ENCODE results near the gene GRB2. TPM values are rescaled to one million over a fixed set of nuclear protein-coding genes. Genes with fewer than 3 reads are reported as not detected.
A peak's percentile ranks its signal among the peaks of the same experiment; 100 is the strongest.

The GRB2 gene
- total and polyA plus RNA-seq, 2 donors (not counting 1 experiment from before 2014, with no cell fraction given): 114 to 219 TPM

- H3K27me3 Mint-ChIP-seq: no peaks in the 10 kb centered on the region
- H3K27me3 ChIP-seq (replicated peaks in 1 of 4; ENCODE audit: control extremely low read depth in 1 of 4, control insufficient read depth in 3 of 4, insufficient read depth in 4 of 4, low read length in 3 of 4): no peaks in the 10 kb centered on the region
- peaks cover 0 to 5% (median 0%) of the 10 kb centered on the region in 3 donors for H3K9me3 ChIP-seq (ENCODE audit: control extremely low read depth in 1 of 3, control insufficient read depth in 2 of 3, insufficient read depth in 1 of 3, low read length in 2 of 3)
- ATAC-seq (ENCODE audit: low read depth): no peak
- TF ChIP-seq CTCF (IDR thresholded peaks at IDR 0.05): no peak
- TF ChIP-seq EZH2 (IDR thresholded peaks at IDR 0.05; ENCODE audit: borderline replicate concordance, insufficient read depth, low read depth, low read length, poor library complexity, severe bottlenecking): no peak
- H3K36me3 ChIP-seq (replicated peaks in 1 of 2; ENCODE audit: control extremely low read depth in 1 of 2, control insufficient read depth in 1 of 2, extremely low read depth in 1 of 2, insufficient read depth in 2 of 2, low read length in 1 of 2): peaks cover 4 to 26% of the 10 kb centered on the region in 2 experiments
- H3K27ac Mint-ChIP-seq: no peak overlapping the region
- H3K4me2 ChIP-seq (replicated peaks; ENCODE audit: low read depth, low read length, poor library complexity, severe bottlenecking): peak overlapping the region; percentile 20
- H3K4me3 ChIP-seq (ENCODE audit: control extremely low read depth in 1 of 5, extremely low read depth in 1 of 5, insufficient read depth in 1 of 5, low read depth in 2 of 5, low read length in 4 of 5): no peak overlapping the region
- no peak for DNase-seq
- H3K27ac ChIP-seq (ENCODE audit: low read length in 2 of 2): peak overlapping the region; percentile 5 to 76
- no peak overlapping the region for H2AFZ ChIP-seq (ENCODE audit: insufficient read depth, low read depth, low read length, poor library complexity, severe bottlenecking)
- peaks cover 76% of the 10 kb centered on the region for H3K4me1 Mint-ChIP-seq
- intact Hi-C loops (cut with micrococcal nuclease): loop anchor here (2.0 kb wide), 1 partner anchor 18 kb away; no protein-coding TSS in a partner anchor
- H3K4me1 ChIP-seq (ENCODE audit: control insufficient read depth in 2 of 2, insufficient read depth in 2 of 2, low read length in 2 of 2): peaks cover 68 to 76% of the 10 kb centered on the region in 2 donors
- ChIA-PET POLR2A (interaction anchor here (0.7 kb wide), 1 partner anchor 28 kb away, joined by 3 read pairs; no protein-coding TSS in a partner anchor), CTCF (interaction anchor here (0.8 to 1.5 kb wide), 2 partner anchors 25 to 27 kb away, joined by 3 to 5 read pairs; no protein-coding TSS in a partner anchor)
- no peak overlapping the region for H3K9ac ChIP-seq (ENCODE audit: low read length)
- H3K9me3 Mint-ChIP-seq (ENCODE audit: insufficient read depth): no peaks in the 10 kb centered on the region
- peaks cover 62% of the 10 kb centered on the region for H4K20me1 ChIP-seq (ENCODE audit: control insufficient read depth, insufficient read depth, low read length, poor library complexity, severe bottlenecking)
- no peak overlapping the region for H3K4me3 Mint-ChIP-seq
- H3K79me2 ChIP-seq (ENCODE audit: control insufficient read depth, insufficient read depth, low read length): peaks cover 100% of the 10 kb centered on the region
- 76% methylated on average over 8 of the region's 8 CpGs for WGBS (ENCODE audit: insufficient coverage)
Observed at GRCh38 chr17:75353176-75353575, 52.3 kb downstream of the GRB2 start.

GRCh38 chr17:75352079-75352569 is 53.4 kb downstream of the GRB2 start:
- H2AFZ ChIP-seq (ENCODE audit: insufficient read depth, low read depth, low read length, poor library complexity, severe bottlenecking): no peak overlapping the region
- peaks cover 4 to 16% of the 10 kb centered on the region in 2 experiments for H3K36me3 ChIP-seq (replicated peaks in 1 of 2; ENCODE audit: control extremely low read depth in 1 of 2, control insufficient read depth in 1 of 2, extremely low read depth in 1 of 2, insufficient read depth in 2 of 2, low read length in 1 of 2)
- intact Hi-C loops (cut with micrococcal nuclease): loop anchor here (2.0 kb wide), 1 partner anchor 19 kb away; no protein-coding TSS in a partner anchor
- POLR2A ChIA-PET: interaction anchor here (0.7 kb wide), 1 partner anchor 34 kb away, joined by 3 read pairs; no protein-coding TSS in a partner anchor
- H3K27ac Mint-ChIP-seq: peak overlapping the region; percentile 90
- CTCF ChIA-PET: interaction anchor here (0.6 to 1.5 kb wide), 7 partner anchors 21 to 102 kb away, joined by 3 to 7 read pairs (median 4); partner anchors contain the start of gene SLC25A19
- DNase-seq: no peak
- no peaks in the 10 kb centered on the region for H3K27me3 Mint-ChIP-seq
- H3K4me3 Mint-ChIP-seq: peak overlapping the region; percentile 63
- H3K79me2 ChIP-seq (ENCODE audit: control insufficient read depth, insufficient read depth, low read length): peaks cover 100% of the 10 kb centered on the region
- peak overlapping the region; percentile 45 for H3K4me2 ChIP-seq (replicated peaks; ENCODE audit: low read depth, low read length, poor library complexity, severe bottlenecking)
- peak overlapping the region; percentile 10 for H3K9ac ChIP-seq (ENCODE audit: low read length)
- 57% methylated on average over 2 of the region's 7 CpGs for WGBS (ENCODE audit: insufficient coverage)
- H3K27ac ChIP-seq (ENCODE audit: low read length in 2 of 2): peak overlapping the region; percentile 25 to 76
- H3K9me3 ChIP-seq (ENCODE audit: control extremely low read depth in 1 of 3, control insufficient read depth in 2 of 3, insufficient read depth in 1 of 3, low read length in 2 of 3): peaks cover 0 to 5% (median 0%) of the 10 kb centered on the region in 3 donors
- no peaks in the 10 kb centered on the region for H3K9me3 Mint-ChIP-seq (ENCODE audit: insufficient read depth)
- no peak for TF ChIP-seq EZH2 (IDR thresholded peaks at IDR 0.05; ENCODE audit: borderline replicate concordance, insufficient read depth, low read depth, low read length, poor library complexity, severe bottlenecking)
- no peak for TF ChIP-seq CTCF (IDR thresholded peaks at IDR 0.05)
- H3K4me3 ChIP-seq (ENCODE audit: control extremely low read depth in 1 of 5, extremely low read depth in 1 of 5, insufficient read depth in 1 of 5, low read depth in 2 of 5, low read length in 4 of 5): no peak overlapping the region
- ATAC-seq (ENCODE audit: low read depth): no peak
- H3K27me3 ChIP-seq (replicated peaks in 1 of 4; ENCODE audit: control extremely low read depth in 1 of 4, control insufficient read depth in 3 of 4, insufficient read depth in 4 of 4, low read length in 3 of 4): no peaks in the 10 kb centered on the region
- H3K4me1 Mint-ChIP-seq: peaks cover 80% of the 10 kb centered on the region
- peaks cover 64% of the 10 kb centered on the region for H4K20me1 ChIP-seq (ENCODE audit: control insufficient read depth, insufficient read depth, low read length, poor library complexity, severe bottlenecking)
- H3K4me1 ChIP-seq (ENCODE audit: control insufficient read depth in 2 of 2, insufficient read depth in 2 of 2, low read length in 2 of 2): peaks cover 74 to 85% of the 10 kb centered on the region in 2 donors

All from B cell (primary cell).